Measurements from ENCODE around the gene H19.

Gene H19

GRCh38 chr11:1982873-1983600 is 14.6 kb downstream of the H19 start:
- no peak for DNase-seq

- DNase-seq = no peak
These were observed 18.0 kb downstream of the H19 start for GRCh38 chr11:1979607-1980006.

- no peak for DNase-seq
These were observed 18.7 kb downstream of the H19 start for GRCh38 chr11:1978720-1979473.

GRCh38 chr11:1975185-1975584 is 22.5 kb downstream of the H19 start:
- no peak for DNase-seq

GRCh38 chr11:1970956-1971355 is 26.7 kb downstream of the H19 start:
- DNase-seq = no peak

DNA sequence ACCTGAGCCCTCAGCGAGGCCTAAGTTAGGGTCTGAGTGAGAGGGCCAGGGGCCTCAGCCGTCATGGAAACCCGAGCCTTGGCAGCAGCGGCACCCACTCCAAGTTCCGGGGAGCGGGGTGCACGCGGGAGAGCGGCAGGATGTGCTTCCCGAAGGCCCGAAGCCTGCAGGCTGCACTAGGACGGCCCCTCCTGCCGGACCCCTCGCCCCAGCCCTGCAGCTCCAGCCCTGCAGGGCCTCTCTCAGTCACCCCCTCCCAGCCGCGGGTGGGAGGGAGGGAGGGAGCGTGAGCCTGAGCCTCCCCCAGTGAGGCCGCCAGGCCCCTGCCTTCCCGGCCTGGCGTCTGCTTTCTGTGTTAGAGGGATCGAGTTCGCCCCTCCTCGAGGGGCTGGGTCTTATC is 27.9 kb downstream of the H19 start:
- DNase-seq = no peak

DNA sequence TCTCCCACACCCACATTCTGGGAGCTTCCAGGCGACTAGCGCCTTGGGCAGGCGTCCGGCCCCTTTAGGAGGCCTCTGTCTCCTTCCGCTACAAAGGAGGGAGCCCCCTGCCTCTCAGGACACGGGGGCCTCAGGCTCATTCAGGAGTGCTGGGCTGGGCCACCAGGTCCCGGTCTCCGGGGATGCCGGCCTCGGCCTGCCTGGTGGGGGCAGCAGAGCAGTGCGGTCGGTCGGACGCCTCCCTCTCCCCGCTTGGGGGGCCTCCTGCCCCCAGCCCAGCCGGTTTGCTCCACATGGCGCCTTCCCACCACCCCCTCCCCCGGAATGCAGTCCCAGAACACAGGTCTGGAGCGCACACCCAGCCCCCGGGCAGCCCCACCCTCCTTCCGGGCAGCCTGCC is 28.6 kb downstream of the H19 start:
- no peak for DNase-seq

- no peak for DNase-seq
These were observed 29.1 kb downstream of the H19 start for GRCh38 chr11:1968454-1969002.

- DNase-seq = no peak
These were observed 29.9 kb downstream of the H19 start for GRCh38 chr11:1967641-1968225.

DNA sequence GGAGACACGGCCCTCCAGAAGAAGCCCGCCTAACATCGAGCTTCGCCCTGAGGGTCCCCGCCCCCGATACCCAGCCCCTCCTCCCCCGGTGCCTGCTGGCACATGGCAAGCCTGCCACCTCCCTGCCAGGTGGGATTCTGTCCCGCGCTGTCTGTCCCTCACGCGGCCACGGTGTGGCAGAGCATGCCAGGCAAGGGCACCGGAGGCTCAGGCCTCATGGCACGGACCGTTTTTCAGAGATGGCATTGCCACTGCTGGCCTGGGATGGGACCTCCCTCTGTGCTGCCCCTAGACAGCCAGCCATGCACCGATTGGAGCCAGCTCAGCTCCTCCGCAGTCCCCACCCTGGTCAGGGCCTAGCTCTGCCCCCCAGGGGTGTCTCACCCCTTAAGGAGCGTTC is 31.1 kb downstream of the H19 start:
- no peak for DNase-seq

DNA sequence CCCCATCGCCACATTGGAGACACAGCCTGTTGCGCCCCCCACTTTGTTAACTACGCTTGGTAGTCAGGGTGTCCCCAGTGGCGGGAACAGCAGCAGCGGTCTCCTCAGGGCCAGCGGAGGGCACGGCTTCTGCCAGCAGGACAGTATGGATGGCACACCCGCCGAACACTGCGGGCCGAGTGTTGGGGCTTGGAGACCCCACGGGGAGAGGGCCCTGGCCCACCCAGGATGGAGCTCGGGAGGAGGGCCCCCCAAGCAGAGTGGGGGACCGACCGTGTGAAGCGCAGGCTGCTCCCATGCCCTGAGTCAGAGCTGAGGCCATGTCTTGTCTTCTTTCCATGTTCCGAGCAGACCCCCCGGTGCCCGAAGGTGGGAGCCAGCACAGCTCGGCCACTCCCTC is 32.7 kb downstream of the H19 start:
- DNase-seq = no peak

DNA sequence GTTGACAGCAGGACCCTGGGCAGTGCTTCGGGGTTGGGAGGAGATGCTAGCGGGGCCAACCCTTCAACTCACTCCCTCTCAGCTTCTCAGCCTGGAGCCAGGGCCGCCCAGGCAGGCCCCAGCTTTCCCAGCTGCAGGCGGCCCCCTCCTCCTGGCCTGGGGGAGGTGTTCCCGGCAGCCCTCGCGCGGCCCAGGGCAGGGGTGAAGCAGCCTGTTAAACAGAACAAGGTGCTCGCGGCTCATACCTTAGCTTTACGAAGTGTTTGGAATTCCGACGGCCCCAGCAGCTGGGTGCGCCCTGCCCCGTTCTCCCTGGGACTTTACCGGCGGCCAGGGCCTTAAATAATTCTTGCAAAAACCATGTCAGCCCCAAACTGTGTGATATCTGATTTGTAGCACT is 33.3 kb downstream of the H19 start:
- no peak for DNase-seq

- DNase-seq = no peak
These were observed 33.8 kb downstream of the H19 start for GRCh38 chr11:1963864-1964263.

DNA sequence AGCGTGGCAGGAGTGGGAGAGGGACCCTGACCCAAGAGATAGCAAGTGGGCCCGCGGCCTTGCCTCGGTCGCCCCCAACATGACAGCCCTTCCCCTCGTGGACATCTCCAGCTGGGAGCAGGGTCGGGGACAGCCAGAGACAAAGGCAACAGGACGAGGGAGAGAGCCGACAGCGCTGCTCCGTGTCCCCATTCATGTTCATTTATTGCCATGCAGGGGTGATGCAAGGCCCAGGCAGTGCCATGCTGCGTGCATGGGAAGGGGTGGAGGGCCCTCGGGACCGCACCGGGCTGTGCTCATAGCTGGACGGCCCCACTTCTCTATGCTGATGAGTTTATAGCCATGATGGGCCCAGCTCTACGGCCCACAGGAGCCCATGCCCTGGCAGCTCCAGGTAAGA is 37.9 kb downstream of the H19 start:
- no peak for DNase-seq

DNA sequence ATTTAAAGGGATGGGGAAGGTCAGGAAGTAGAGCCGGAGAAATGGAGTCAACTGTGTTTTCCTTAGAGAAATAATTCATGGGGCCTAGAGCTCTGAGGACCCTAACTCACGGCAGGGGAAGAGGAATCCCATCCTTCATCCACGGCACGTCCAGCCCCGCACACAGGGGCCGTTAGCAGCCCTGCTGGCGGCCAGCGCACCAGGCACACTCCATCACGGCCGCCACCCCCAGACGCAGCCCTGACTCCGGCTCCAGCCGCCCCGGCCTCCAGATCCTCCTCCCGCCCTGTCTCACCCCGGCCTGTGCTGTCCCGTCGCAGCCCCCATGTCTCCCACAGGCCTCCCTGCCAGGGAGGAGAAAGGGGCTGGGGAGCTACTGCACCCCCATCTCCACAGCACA is 39.3 kb downstream of the H19 start:
- no peak for DNase-seq

DNA sequence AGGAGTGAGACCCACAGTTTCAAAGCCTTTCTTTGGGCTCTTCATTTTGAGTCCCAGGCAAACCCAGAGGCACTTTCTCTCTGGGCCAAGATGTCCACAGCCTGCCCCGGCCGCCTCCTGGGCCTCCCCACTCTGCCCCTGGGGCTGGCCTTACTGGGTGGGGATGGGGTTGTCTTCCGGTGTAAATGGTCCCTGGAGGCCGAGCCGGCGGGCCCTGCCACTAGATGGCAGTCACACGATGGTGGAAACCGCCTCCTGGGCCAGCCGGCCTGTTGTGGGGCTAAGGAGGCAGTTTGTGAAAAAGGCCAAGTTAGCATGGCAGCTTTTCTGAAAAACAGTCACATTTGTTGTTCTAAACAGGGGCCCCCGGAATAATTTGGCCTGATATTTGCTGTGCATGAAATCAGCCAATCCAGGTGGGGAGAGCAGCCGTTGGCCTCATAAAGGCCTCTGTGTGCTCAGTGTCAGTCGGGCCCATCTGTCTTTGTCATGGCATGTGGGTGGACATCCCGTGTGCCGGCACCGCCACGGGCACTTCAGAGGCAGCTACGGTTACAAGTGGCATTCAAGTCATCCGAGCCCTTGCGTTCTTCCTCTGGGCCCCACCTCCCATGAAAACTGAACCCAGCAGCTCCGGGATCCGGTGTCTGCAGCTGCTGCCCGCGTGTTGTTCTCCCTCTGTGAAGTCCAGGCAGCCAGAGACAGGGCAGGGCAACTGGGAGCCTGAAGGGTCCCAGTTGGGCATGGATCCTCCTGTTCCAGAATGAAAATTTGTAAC is 44.0 kb downstream of the H19 start:
- DNase-seq = no peak

- no peak for DNase-seq
These were observed 44.7 kb downstream of the H19 start for GRCh38 chr11:1952806-1953482.

DNA sequence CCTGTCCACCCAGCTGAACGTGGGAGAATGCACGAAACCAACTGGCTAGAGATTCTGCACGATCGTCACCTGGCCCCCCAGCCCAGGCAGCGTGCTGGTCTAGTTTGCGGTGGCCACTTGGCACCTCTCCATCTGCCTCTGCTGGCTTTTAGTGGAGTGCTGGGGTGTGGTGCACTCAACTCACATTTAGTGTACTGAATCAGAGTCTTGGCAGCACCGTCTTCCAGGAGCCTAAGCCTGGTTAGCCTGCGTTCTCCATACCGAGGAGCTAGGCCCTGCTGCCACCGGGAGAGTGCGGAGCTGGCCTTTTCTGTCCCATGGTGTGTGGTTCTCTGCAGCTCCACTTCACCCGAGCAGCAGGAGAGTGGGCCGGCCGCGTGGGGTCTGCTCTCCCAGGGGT is 47.7 kb downstream of the H19 start:
- no peak for DNase-seq

DNA sequence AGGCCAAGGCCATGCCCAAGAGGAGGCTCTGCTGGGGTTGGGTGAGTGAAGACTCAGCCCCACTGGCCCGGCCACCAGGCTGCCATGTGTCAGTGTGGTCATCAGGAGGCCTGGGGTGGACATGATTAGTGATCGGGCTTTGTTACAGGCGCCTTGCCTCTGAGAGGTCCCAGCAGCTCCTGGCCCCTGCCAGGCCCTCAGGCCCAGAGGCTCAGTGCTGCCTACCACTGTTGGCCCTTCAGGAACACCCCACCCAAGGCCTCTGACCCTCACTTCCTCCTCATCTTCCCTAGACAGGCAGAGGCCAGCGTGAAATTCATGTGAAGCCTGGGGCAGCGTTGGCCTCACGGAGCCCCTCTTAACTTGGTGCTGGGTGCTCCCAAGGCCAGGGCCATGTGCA is 48.3 kb downstream of the H19 start:
- DNase-seq = no peak

GRCh38 chr11:1948389-1948788 is 49.3 kb downstream of the H19 start:
- no peak for DNase-seq

DNA sequence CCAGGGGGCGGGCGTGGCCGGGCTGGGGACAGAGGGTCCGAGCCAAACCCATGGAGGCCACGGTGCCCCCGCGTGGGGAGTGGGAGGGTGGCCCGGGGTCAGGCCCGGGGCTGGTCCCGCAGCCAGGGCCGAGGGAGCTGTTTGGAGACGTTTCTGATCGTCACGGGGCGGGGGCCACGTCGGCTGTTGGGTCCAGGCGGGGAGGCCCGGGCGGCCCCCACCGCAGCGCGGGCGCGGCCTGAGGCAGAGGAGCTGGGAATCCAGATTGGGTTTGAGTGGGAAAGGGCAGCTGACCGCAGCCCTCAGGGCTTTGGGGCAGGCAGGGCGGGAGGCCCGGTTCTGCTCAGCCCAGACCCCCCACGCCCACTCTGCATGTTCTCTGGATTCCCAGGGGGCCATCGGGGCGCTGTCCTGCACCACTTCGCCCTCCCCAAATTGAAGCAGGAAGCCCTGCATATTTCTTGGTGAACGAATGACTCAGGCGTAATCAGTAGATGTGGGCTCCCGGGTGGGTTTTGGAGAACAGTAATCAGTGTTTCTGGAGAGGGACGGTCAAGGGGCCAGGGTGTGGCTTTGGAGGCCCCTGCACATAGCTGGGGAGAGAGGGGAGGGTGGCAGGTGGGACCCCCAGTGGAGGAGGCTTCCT is 49.9 kb downstream of the H19 start:
- DNase-seq = no peak
